ENCODE measurements around the gene CDAN1.

DNA sequence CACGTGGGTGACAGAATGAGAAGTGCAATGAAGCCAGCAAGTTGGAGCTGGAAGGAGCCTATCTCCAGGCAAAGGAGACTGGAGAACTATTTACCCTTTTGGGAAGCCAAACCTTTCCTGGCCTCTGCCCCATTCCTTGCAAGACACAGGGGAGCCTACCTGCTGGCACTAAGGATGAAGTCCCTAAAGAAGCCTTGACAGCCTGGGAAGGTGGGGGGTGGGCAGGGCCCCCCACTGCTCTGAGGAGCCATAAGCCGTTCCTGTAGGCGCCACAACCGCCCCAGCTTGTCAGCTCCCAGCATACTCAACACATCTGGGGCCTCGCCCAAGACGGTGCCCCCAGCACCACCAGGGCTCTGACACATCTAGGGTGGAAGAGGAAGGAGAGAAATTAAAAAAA, 5.5 kb downstream of the CDAN1 start:
- TF ChIP-seq, protein P1, sequence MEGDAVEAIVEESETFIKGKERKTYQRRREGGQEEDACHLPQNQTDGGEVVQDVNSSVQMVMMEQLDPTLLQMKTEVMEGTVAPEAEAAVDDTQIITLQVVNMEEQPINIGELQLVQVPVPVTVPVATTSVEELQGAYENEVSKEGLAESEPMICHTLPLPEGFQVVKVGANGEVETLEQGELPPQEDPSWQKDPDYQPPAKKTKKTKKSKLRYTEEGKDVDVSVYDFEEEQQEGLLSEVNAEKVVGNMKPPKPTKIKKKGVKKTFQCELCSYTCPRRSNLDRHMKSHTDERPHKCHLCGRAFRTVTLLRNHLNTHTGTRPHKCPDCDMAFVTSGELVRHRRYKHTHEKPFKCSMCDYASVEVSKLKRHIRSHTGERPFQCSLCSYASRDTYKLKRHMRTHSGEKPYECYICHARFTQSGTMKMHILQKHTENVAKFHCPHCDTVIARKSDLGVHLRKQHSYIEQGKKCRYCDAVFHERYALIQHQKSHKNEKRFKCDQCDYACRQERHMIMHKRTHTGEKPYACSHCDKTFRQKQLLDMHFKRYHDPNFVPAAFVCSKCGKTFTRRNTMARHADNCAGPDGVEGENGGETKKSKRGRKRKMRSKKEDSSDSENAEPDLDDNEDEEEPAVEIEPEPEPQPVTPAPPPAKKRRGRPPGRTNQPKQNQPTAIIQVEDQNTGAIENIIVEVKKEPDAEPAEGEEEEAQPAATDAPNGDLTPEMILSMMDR (IDR thresholded peaks at IDR 0.05; ENCODE audit: insufficient read depth, low read depth, low read length), result no peak
- TF ChIP-seq EZH2 (IDR thresholded peaks at IDR 0.05; ENCODE audit: insufficient read depth, low read length), result no peak
